PC-3 (cell line): Measurements from ENCODE around the gene BCL11B. TPM values are rescaled to one million over a fixed set of nuclear protein-coding genes. Genes with fewer than 3 reads are reported as not detected.

Source experiments
- ATAC-seq: fragments of 200-7000 bp; cut with Tn5 transposase; 2 replicates; pipeline ENCODE4 v1.9.1; 2020; ENCODE audit warnings: mild to moderate bottlenecking, moderate library complexity
- BruUV-seq: library from RNA; stranded (reverse); fragments of 400-500 nt; replicated peaks from 2 replicates; lab custom pipeline; 2021; lab: Mats Ljungman, UMichigan
- CTCF ChIA-PET: fragments of 300-600 bp; sonication (Branson Sonifier 250); formaldehyde crosslinking; loops from one replicate; lab custom pipeline; 2022; ENCODE audit warnings: antibody characterized with exemption; lab: Charles Lee
- POLR2A ChIA-PET: fragments of 300-600 bp; sonication (Branson Sonifier 250); formaldehyde crosslinking; loops from one replicate; lab custom pipeline; 2022; ENCODE audit warnings: antibody characterized with exemption; ENCODE audit not compliant: unreplicated experiment; lab: Charles Lee
- DNase-seq: peaks from one replicate; pipeline ENCODE4 v3.0.0-alpha.2; 2015
- H2AFZ ChIP-seq: fragments of 300-600 bp; sonication (generic); 2 replicates; pipeline ENCODE4 v1.6.0; 2016; ENCODE audit warnings: antibody characterized with exemption, low read length
- H3F3A ChIP-seq: fragments of 300-600 bp; sonication (generic); one replicate; pipeline ENCODE4 v1.6.0; 2017; ENCODE audit warnings: antibody characterized with exemption, low read length, control low read depth, mild to moderate bottlenecking; ENCODE audit not compliant: unreplicated experiment
- H3K27ac ChIP-seq: fragments of 300-600 bp; sonication (generic); 2 replicates; pipeline ENCODE4 v1.5.1; 2016; ENCODE audit warnings: mild to moderate bottlenecking, low read length
- H3K27me3 ChIP-seq: fragments of 300-600 bp; sonication (generic); 2 replicates; pipeline ENCODE4 v1.6.1; 2016; ENCODE audit warnings: low read length, mixed read lengths
- H3K36me3 ChIP-seq: fragments of 300-600 bp; sonication (generic); 2 replicates; pipeline ENCODE4 v1.6.1; 2016; ENCODE audit warnings: low read depth, mixed run types, low read length, mixed read lengths
- H3K4me1 ChIP-seq: fragments of 300-600 bp; sonication (generic); 2 replicates; pipeline ENCODE4 v1.5.1; 2016; ENCODE audit warnings: low read length; ENCODE audit not compliant: insufficient read depth
- H3K4me2 ChIP-seq: fragments of 300-600 bp; sonication (generic); 2 replicates; pipeline ENCODE4 v1.6.0; 2016; ENCODE audit warnings: low read length
- H3K4me3 ChIP-seq: fragments of 300-600 bp; sonication (generic); 2 replicates; pipeline ENCODE4 v1.5.1; 2016; ENCODE audit warnings: mild to moderate bottlenecking, low read length, mixed read lengths
- H3K79me2 ChIP-seq: fragments of 300-600 bp; sonication (generic); 2 replicates; pipeline ENCODE4 v1.6.1; 2017; ENCODE audit warnings: low read length, mixed read lengths
- H3K9ac ChIP-seq: fragments of 300-600 bp; sonication (generic); 2 replicates; pipeline ENCODE4 v1.6.0; 2016; ENCODE audit warnings: mild to moderate bottlenecking, low read length
- H3K9me2 ChIP-seq: fragments of 300-600 bp; sonication (generic); replicated peaks from 2 replicates; pipeline ENCODE4 v1.6.1; 2016; ENCODE audit warnings: mixed run types, low read length, mixed read lengths
- H3K9me3 ChIP-seq: fragments of 300-600 bp; sonication (generic); 2 replicates; pipeline ENCODE4 v1.6.1; 2016; ENCODE audit warnings: low read length, mixed read lengths
- H4K20me1 ChIP-seq: fragments of 300-600 bp; sonication (generic); 2 replicates; pipeline ENCODE4 v1.6.1; 2016; ENCODE audit warnings: low read length, mixed read lengths
- CTCF ChIP-seq: fragments of 300-600 bp; sonication (generic); conservative IDR thresholded peaks from 2 replicates; pipeline ENCODE4 v1.5.1; 2017; ENCODE audit warnings: antibody characterized with exemption, low read depth, mild to moderate bottlenecking, low read length
- EZH2 ChIP-seq: fragments of 300-600 bp; sonication (generic); IDR thresholded peaks from one replicate; pipeline ENCODE4 v1.6.1; 2017; ENCODE audit warnings: antibody characterized with exemption, mild to moderate bottlenecking, low read length; ENCODE audit not compliant: unreplicated experiment
- EZH2phosphoT487 ChIP-seq: fragments of 300-600 bp; sonication (generic); IDR thresholded peaks from 2 replicates; pipeline ENCODE4 v1.6.1; 2018; ENCODE audit warnings: mild to moderate bottlenecking, antibody characterized with exemption, low read length, borderline replicate concordance
- intact Hi-C: fragments of 100-400 bp; cut with micrococcal nuclease; formaldehyde crosslinking; loops from 2 replicates; pipeline ENCODE4 v1.9.0; 2023
- total RNA-seq: library from RNA; depleted of rRNA; stranded (reverse); fragments of >200 nt; gene quantifications from 2 replicates; pipeline ENCODE4 v1.2.3, GENCODE V29; 2014

Gene BCL11B
- total RNA-seq, 1 experiment from 2014 or later, result 0.73 TPM

GRCh38 chr14:99175331-99176155, 96.5 kb downstream of the BCL11B start:
- DNase-seq (no peak), ATAC-seq (no peak)
- Histone ChIP-seq H3K36me3 (no peaks in the 10 kb centered on the region), H3K27ac (no peak overlapping the region), H3K9ac (no peak overlapping the region), H3K27me3 (peaks cover 51% of the 10 kb centered on the region), H3K4me2 (no peak overlapping the region), H3K4me1 (no peaks in the 10 kb centered on the region), H3K4me3 (no peak overlapping the region), H3K9me2 (no peaks in the 10 kb centered on the region), H3K79me2 (no peaks in the 10 kb centered on the region), H2AFZ (no peak overlapping the region), H3K9me3 (no peaks in the 10 kb centered on the region), H4K20me1 (no peaks in the 10 kb centered on the region), H3F3A (no peaks in the 10 kb centered on the region)
- TF ChIP-seq EZH2phosphoT487 (no peak), CTCF (no peak), EZH2 (no peak)
- no TSS peak for BruUV-seq
- intact Hi-C loops, result no loop called here
- ChIA-PET POLR2A (no interaction called here), CTCF (no interaction called here)

GRCh38 chr14:99174770-99175319, 97.2 kb downstream of the BCL11B start:
- H3K4me1 ChIP-seq, result no peaks in the 10 kb centered on the region
- H3K79me2 ChIP-seq, result no peaks in the 10 kb centered on the region
- no peaks in the 10 kb centered on the region for H3K9me2 ChIP-seq
- no peak for TF ChIP-seq CTCF
- TF ChIP-seq EZH2phosphoT487, result no peak
- TF ChIP-seq EZH2, result no peak
- no peaks in the 10 kb centered on the region for H3F3A ChIP-seq
- H4K20me1 ChIP-seq, result no peaks in the 10 kb centered on the region
- no peak overlapping the region for H2AFZ ChIP-seq
- H3K27me3 ChIP-seq, result peaks cover 51% of the 10 kb centered on the region
- intact Hi-C loops, result no loop called here
- no peak for DNase-seq
- H3K4me3 ChIP-seq, result no peak overlapping the region
- H3K27ac ChIP-seq, result no peak overlapping the region
- no peaks in the 10 kb centered on the region for H3K9me3 ChIP-seq
- no peaks in the 10 kb centered on the region for H3K36me3 ChIP-seq
- no TSS peak for BruUV-seq
- POLR2A ChIA-PET, result no interaction called here
- CTCF ChIA-PET, result no interaction called here
- no peak overlapping the region for H3K4me2 ChIP-seq
- no peak for ATAC-seq
- no peak overlapping the region for H3K9ac ChIP-seq
